Kidney epithelial cell (primary cell): Measurements from ENCODE around the gene MCL1. TPM values are rescaled to one million over a fixed set of nuclear protein-coding genes. Genes with fewer than 3 reads are reported as not detected.

Experiments used
- DNase-seq: peaks from one replicate; pipeline ENCODE4 v3.0.0-alpha.2; 2010; ENCODE audit warnings: low read depth
- H3K27me3 ChIP-seq: 2 replicates; pipeline ENCODE4 v1.6.0; 2011; ENCODE audit warnings: low read length; ENCODE audit not compliant: control insufficient read depth, insufficient read depth
- H3K36me3 ChIP-seq: 2 replicates; pipeline ENCODE4 v1.5.1; 2011; ENCODE audit warnings: low read length; ENCODE audit not compliant: control insufficient read depth, insufficient read depth
- H3K4me3 ChIP-seq: 2 replicates; pipeline ENCODE4 v1.5.1; 2011; ENCODE audit warnings: low read depth, mild to moderate bottlenecking, control low read depth, low read length
- CTCF ChIP-seq: IDR thresholded peaks from 2 replicates; pipeline ENCODE4 v1.5.1; 2011; ENCODE audit warnings: mild to moderate bottlenecking, moderate library complexity, low read length, control low read depth, inconsistent platforms; ENCODE audit not compliant: insufficient read depth, poor library complexity, severe bottlenecking
- total RNA-seq: library from RNA; depleted of rRNA; stranded (reverse); fragments of >200 nt; gene quantifications from 2 replicates; pipeline ENCODE4 v1.2.3, GENCODE V29; 2015

The MCL1 gene
- total RNA-seq, 1 donor from 2014 or later = 206 TPM

GRCh38 chr1:150557813-150558212, 21.6 kb downstream of the MCL1 start:
- Histone ChIP-seq H3K36me3 (no peaks in the 10 kb centered on the region), H3K4me3 (no peak overlapping the region), H3K27me3 (no peaks in the 10 kb centered on the region)
- TF ChIP-seq CTCF = no peak
- no peak for DNase-seq

DNA sequence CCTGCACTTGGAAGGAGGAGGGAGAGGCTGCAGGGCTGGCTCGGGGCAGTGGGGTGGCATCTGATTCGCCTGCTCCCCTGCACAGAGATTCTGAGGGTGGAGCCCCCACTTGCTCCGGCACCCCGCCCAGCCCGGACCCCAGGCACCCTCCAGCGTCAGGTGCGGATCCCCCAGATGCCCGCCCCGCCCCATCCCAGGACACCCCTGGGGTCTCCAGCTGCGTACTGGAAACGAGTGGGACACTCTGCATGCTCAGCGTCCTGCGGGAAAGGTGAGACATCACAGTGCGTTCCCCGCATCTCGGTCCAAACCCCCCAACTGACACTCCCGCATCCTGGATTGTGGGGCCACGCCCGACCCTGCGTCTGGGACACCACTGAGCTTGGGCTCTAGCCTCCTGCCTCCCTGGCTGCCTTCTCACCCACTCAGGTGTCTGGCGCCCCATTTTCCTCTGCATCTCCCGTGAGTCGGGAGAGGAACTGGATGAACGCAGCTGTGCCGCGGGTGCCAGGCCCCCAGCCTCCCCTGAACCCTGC, 22.3 kb downstream of the MCL1 start:
- Histone ChIP-seq H3K4me3 (no peak overlapping the region), H3K36me3 (no peaks in the 10 kb centered on the region), H3K27me3 (no peaks in the 10 kb centered on the region)
- TF ChIP-seq CTCF = no peak
- DNase-seq = no peak

GRCh38 chr1:150555971-150556865, 23.2 kb downstream of the MCL1 start:
- Histone ChIP-seq H3K27me3 (no peaks in the 10 kb centered on the region), H3K4me3 (no peak overlapping the region), H3K36me3 (no peaks in the 10 kb centered on the region)
- DNase-seq = no peak
- TF ChIP-seq CTCF = no peak

- H3K4me3 ChIP-seq = no peak overlapping the region
- no peaks in the 10 kb centered on the region for H3K36me3 ChIP-seq
- no peaks in the 10 kb centered on the region for H3K27me3 ChIP-seq
- DNase-seq = no peak
- no peak for TF ChIP-seq CTCF
Observed at GRCh38 chr1:150555198-150555970, 24.0 kb downstream of the MCL1 start.

- Histone ChIP-seq H3K27me3 (peaks cover 3% of the 10 kb centered on the region), H3K4me3 (no peak overlapping the region), H3K36me3 (no peaks in the 10 kb centered on the region)
- no peak for TF ChIP-seq CTCF
- DNase-seq = no peak
Observed at GRCh38 chr1:150554086-150554452, 25.3 kb downstream of the MCL1 start.
